Ovary (tissue), 3 donors: Measurements from ENCODE around the gene GOT1.

Experiments used
- EP300 ChIP-seq: sonication (generic); formaldehyde crosslinking; IDR thresholded peaks from one replicate; pipeline ENCODE4 v1.6.1; 2017; ENCODE audit warnings: antibody characterized with exemption
- TF ChIP-seq, protein P1 (sequence below), 3 donors: fragments of 450-650 bp in 2 of 3; fragments of 200-600 bp in 1 of 3; IDR thresholded peaks; one replicate each; pipeline versions ENCODE4 v1.5.1 to v1.8.0; 2016 to 2022; ENCODE audit warnings: antibody characterized with exemption in 3 of 3, mild to moderate bottlenecking in 1 of 3
- donor health status: DM: no; HTN: no; CAD: no.

DNA sequence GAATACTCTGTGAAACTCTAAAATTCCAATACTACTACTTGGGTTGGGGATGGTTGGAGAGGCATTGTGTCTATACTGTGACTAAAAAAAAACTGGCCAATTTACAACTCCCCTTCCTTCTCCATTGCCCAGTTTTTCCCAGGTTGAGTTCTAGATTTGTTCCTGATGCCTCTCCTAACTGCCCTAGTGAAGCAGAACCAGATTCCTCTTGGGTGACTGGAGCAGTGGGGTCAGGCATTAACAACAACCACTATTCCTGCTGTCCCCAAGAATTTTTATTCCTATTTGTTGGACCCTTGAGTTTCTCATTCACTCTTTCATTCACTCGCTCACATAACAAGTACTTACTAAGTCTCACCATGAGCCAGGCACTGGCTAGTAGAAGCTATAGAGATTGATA lies 5.8 kb downstream of the GOT1 start:
- TF ChIP-seq, protein P1, sequence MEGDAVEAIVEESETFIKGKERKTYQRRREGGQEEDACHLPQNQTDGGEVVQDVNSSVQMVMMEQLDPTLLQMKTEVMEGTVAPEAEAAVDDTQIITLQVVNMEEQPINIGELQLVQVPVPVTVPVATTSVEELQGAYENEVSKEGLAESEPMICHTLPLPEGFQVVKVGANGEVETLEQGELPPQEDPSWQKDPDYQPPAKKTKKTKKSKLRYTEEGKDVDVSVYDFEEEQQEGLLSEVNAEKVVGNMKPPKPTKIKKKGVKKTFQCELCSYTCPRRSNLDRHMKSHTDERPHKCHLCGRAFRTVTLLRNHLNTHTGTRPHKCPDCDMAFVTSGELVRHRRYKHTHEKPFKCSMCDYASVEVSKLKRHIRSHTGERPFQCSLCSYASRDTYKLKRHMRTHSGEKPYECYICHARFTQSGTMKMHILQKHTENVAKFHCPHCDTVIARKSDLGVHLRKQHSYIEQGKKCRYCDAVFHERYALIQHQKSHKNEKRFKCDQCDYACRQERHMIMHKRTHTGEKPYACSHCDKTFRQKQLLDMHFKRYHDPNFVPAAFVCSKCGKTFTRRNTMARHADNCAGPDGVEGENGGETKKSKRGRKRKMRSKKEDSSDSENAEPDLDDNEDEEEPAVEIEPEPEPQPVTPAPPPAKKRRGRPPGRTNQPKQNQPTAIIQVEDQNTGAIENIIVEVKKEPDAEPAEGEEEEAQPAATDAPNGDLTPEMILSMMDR (IDR thresholded peaks at IDR 0.05): no peak
- TF ChIP-seq EP300: no peak
